Eye (tissue), 1 donor: Measurements from ENCODE around the gene NUDT1.
A peak's percentile ranks its signal among the peaks of the same experiment; 100 is the strongest.

Experiments
- DNase-seq: peaks from one replicate; pipeline ENCODE4 v3.0.0-alpha.2; 2015

The NUDT1 gene

GRCh38 chr7:2251381-2251780 lies 9.4 kb downstream of the NUDT1 start:
- no peak for DNase-seq

DNA sequence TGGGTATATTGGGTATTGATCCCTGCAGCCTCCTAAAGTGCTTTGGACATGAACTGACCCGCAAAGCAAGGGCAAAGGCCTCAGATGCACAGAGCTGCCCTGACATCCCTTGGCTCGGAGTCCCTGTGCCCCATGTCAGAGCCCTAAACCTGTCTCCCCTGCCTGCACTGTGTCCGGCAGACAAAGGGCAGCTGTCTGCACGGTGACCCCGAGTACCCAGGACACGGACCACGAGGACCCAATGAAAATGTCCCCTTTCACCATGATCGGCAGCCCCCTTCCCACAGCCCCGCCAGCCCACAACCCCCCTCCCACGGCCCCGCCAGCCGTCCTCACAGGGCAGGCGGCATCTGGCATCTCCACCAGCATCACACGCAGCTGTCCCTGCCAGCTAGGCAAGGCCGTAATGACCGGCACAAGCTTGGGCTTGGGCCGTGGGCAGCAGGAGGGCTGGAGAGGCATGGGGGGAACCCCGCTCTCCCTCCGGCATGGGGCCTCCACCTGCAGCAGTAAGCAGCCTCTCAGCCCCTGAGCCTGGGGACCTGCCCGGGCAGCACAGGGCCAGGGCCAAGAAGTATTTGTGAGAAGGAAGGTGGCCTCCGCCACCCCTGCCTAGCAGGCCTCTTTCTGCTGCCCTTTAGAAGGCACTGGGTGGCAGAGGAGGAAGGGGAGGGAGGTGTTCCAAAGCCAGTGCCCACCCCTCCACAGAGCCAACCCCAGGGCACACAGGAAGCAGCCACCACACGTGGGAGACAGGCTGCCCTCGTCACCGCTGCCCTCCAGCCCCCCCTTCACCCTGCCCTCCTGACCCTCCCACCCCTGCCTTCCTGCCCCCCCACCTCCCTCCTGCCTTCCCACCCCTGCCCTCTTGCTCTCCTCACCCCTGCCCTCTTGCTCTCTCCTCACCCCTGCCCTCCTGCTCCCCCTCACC lies 10.1 kb downstream of the NUDT1 start:
- no peak for DNase-seq

GRCh38 chr7:2253021-2253420 lies 11.0 kb downstream of the NUDT1 start:
- no peak for DNase-seq

- no peak for DNase-seq
Measured at GRCh38 chr7:2253525-2254244, 11.7 kb downstream of the NUDT1 start.

DNA sequence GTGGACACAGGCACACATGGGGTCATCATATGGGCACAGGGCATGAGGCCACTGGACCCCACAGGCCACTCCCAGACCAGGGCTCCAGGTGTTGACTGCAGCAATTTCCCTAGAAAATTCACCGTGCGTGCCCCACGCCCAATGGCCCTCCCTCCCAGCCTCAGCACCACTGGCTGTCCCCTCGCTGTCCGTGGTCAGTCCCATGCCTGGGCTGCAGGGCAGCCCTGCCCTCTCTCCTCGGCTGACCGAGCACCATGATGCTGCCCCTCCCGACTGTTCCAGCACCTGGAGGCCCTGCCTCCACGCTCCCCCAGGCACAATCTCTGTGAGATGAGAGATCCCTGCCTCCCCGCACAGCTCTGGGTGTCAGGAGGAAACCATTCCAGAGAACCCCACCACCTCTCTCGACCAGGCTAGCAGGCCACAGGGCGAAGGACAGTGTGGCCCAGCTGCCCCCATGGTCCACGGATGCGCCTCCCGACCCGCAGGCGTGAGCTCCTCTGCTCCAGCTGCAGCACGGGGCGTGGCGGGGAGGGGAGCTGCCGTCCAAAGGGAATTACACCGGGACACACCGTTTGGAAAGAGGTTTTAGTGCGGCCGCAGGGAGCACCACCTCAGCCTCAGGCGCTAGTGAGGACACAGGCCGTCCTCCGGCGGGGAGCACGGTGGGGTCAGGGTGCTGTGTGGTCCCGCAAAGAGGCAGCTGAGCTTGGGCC lies 12.6 kb downstream of the NUDT1 start:
- DNase-seq = no peak

DNA sequence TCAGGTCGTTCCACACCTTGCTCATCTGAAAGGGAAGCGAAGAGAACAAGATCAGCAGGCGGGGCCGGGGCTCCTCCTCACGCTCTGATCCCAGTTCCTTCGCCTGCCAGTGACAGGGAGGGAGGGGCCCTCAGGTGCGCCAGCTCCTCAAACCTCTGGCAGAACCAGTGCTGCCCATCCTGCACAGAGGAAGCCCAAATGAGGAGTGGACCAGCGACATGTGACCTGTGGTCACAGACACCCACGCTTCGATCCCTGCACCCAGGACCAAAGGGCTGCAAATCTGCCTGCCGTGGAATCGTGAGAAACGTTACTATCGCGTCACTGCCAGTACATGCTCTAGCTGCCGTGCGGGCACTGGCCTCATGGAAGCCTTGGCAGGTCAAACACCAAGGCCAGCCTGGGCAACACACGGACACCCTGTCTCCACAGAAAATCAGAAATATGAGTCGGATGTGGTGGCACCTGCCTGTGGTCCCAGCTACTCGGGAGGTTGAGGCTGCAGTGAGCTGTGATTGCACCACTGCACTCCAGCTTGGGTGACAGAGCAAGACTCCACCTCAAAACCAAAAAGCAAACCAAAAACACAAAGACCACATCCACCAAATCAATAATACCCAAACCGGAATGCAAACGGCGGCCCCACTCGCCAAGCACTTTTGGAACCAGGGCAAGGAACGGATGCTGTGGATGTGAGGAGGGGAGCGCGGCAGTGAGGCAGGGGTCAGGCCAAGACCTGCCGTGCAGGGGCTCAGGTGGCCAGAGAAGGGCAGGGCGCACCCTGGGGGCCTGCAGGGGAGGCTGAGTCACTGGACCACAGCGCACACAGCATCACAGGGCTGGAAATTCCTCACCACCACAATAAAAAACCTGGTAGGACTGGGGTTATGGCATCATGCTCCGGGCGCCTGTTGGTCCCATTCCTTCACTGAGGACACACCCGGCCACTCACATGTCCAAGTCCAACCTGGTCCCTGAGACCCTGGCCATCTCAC lies 13.4 kb downstream of the NUDT1 start:
- no peak for DNase-seq

DNA sequence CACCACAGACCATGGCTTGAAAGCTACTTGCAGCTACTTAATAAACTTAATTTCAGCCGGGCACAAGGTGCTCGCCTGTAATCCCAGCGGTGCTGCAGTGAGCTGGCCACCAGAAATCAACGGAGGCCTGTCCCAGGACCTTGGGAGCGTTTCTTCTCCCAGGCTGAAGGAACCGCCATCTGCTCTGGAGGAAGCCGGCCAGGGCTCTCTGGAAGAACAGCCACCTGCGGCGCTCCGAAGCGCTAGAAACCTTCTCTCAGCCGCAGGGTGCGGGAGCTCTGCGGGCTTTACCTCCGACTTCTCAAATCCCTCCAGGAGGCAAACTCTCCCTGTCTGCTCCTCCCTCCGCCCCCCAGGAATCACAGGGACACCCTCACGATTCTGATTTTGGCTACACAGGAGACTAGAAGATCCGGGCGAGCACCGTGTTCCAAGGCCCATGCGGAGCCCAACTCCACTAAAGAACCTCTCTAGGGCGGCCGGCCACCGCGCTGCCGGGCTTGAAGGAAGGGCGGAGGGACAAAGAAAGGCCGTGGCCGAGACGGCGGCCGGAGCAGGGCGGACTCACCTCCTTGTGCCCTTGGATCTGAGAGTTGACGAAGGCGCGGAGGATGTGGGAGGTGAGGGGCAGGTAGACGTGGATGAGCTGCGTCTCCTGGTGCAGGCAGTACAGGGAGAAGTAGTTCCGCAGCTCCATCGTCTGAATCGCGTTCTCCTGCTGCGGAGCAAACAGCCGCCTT lies 14.4 kb downstream of the NUDT1 start:
- no peak for DNase-seq

GRCh38 chr7:2257046-2257551 lies 15.1 kb downstream of the NUDT1 start:
- DNase-seq = no peak

- no peak for DNase-seq
Measured at GRCh38 chr7:2257651-2258050, 15.6 kb downstream of the NUDT1 start.

- no peak for DNase-seq
Measured at GRCh38 chr7:2258661-2259365, 16.8 kb downstream of the NUDT1 start.

DNA sequence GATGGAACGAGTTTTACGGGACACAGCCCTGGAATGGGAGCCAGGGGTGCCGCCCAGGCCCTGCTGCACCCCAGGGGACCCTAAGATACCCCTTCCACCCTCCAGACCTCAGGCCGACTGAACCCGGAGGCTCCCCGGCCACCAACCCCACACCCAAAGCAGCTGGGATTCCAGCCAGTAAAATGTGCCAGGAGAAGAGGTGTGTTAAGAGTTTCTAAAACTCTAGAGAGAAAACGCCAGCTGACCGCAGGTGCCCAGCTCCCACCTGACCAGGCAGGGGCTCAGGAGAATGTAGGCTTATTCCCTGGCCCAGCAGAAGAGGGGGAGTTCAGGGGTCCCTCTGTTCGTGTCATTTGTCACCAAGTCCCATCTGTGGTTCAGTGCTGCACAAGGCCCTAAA lies 17.5 kb downstream of the NUDT1 start:
- no peak for DNase-seq

- peak; percentile 36 for DNase-seq
Measured at GRCh38 chr7:2260820-2261219, 18.8 kb downstream of the NUDT1 start.

GRCh38 chr7:2261611-2262010 lies 19.6 kb downstream of the NUDT1 start:
- DNase-seq = no peak

GRCh38 chr7:2263176-2263575 lies 21.1 kb downstream of the NUDT1 start:
- DNase-seq = no peak

DNA sequence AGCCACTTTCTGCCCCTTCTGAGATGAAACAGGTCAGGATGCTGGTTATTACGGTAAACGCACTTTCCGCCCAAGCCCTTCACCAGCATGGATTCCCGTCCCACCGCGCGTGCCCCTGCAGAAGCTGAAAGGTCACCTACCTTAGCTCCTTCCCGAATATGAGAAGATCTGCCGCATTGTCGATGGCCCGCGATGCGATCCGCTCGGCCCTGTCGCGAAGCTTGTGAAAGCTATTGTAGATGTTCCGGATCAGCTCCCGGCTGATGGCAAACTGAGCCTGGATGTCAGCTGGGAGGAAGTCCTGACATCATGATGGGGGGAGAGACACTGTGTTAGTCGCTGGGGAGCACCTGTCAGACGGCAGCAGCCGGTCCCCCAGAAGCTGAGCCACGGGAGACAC lies 22.1 kb downstream of the NUDT1 start:
- DNase-seq = no peak

DNA sequence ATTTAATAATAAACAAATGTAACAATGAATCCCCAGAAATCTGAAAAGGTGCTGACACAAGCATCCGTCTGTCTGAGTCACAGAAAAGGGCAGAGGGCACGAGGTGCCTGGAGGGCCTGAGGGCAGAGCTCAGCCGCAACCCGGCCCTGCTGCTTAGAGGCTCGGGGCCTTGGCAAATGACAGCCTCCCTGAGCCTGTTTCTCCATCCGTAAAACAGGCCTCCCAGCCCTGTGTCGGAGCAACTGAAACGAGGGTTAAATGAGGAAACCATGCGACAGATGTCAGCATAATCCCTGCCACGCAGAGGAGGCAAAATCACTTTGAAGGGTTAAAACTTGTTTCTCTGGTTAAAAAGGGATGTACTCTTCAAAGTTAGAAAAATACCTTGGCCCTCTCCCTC lies 24.9 kb downstream of the NUDT1 start:
- peak; percentile 56 for DNase-seq

GRCh38 chr7:2269089-2269990 lies 27.3 kb downstream of the NUDT1 start:
- DNase-seq = peak; percentile 33

GRCh38 chr7:2269991-2270460 lies 28.0 kb downstream of the NUDT1 start:
- DNase-seq = no peak

DNA sequence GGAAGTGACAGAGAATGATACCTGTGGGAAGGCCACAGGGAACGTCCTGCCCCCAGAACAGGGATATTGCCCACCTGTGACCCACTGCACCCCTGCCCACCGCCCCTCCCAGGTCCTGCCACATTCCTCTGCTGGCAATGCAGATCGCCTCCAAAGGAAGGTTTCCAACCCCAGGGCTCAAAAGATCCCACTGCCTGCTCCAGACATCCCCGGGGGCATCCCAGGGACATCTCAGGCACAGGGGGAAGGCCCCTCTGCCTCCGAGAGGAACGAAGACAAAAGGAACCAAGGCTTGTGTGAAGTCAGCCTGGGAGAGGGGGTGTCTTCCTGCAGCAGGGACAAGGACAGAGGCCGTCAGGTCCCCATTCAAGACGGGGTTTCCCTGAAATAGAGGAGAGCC lies 28.5 kb downstream of the NUDT1 start:
- no peak for DNase-seq
